GM21360 (cell line): ENCODE results near the gene TRPM2.
"Not testable (repeated sequence)": the region's sequence is repeated elsewhere in the genome, so short reads cannot be mapped to it uniquely, and the experiment has no call there.

Experiments
- ATAC-seq: cut with Tn5 transposase; IDR thresholded peaks from one replicate; pipeline ENCODE4 v1.9.1; 2021; ENCODE audit warnings: mild to moderate bottlenecking, moderate library complexity; ENCODE audit not compliant: unreplicated experiment

The TRPM2 gene

GRCh38 chr21:44391345-44392091, 38.1 kb downstream of the TRPM2 start:
- ATAC-seq: no peak

- no peak for ATAC-seq
Observed at GRCh38 chr21:44392185-44392584, 38.8 kb downstream of the TRPM2 start.

GRCh38 chr21:44392916-44393315, 39.5 kb downstream of the TRPM2 start:
- no peak for ATAC-seq

GRCh38 chr21:44394733-44395132, 41.3 kb downstream of the TRPM2 start:
- ATAC-seq: no peak

GRCh38 chr21:44395260-44395659, 41.8 kb downstream of the TRPM2 start:
- no peak for ATAC-seq

GRCh38 chr21:44396803-44397202, 43.4 kb downstream of the TRPM2 start:
- not testable (repeated sequence) for ATAC-seq

GRCh38 chr21:44397431-44398031, 44.1 kb downstream of the TRPM2 start:
- no peak for ATAC-seq

- no peak for ATAC-seq
Observed at GRCh38 chr21:44398499-44398898, 45.1 kb downstream of the TRPM2 start.

GRCh38 chr21:44399151-44399954, 45.9 kb downstream of the TRPM2 start:
- ATAC-seq: no peak

GRCh38 chr21:44399955-44400790, 46.8 kb downstream of the TRPM2 start:
- ATAC-seq: no peak

GRCh38 chr21:44400791-44401385, 47.5 kb downstream of the TRPM2 start:
- no peak for ATAC-seq

GRCh38 chr21:44401386-44402160, 48.2 kb downstream of the TRPM2 start:
- ATAC-seq: no peak

GRCh38 chr21:44402323-44403105, 49.1 kb downstream of the TRPM2 start:
- ATAC-seq: no peak

GRCh38 chr21:44403106-44404020, 49.9 kb downstream of the TRPM2 start:
- ATAC-seq: no peak

- ATAC-seq: not testable (repeated sequence)
Observed at GRCh38 chr21:44404482-44404881, 51.1 kb downstream of the TRPM2 start.

- ATAC-seq: no peak
Observed at GRCh38 chr21:44405091-44405947, 51.9 kb downstream of the TRPM2 start.
